Keratinocyte (primary cell): ENCODE data around the gene REN. TPM values are rescaled to one million over a fixed set of nuclear protein-coding genes. Genes with fewer than 3 reads are reported as not detected.

Experiments
- DNase-seq: peaks from one replicate; pipeline ENCODE4 v3.0.0-alpha.2; 2011; ENCODE audit warnings: low read depth, missing footprints, low spot score
- FAIRE-seq: peaks from 2 replicates; lab custom pipeline; 2011; peaks lifted over from hg19 to GRCh38; lab: Jason Lieb, UNC
- H2AFZ ChIP-seq: 2 replicates; pipeline ENCODE4 v1.6.0; 2012; ENCODE audit warnings: low read length, control low read depth, inconsistent platforms; ENCODE audit not compliant: control insufficient read depth
- H3K27ac ChIP-seq: 2 replicates; pipeline ENCODE4 v1.5.1; 2011; ENCODE audit warnings: low read length; ENCODE audit not compliant: control insufficient read depth, insufficient read depth
- H3K27me3 ChIP-seq: 3 replicates; pipeline ENCODE4 v1.6.0; 2011; ENCODE audit warnings: low read length; ENCODE audit not compliant: control insufficient read depth, insufficient read depth; ENCODE audit errors: extremely low read depth
- H3K36me3 ChIP-seq, 2 experiments: 2 replicates in 1 of 2; 3 replicates in 1 of 2; pipeline ENCODE4 v1.5.1; 2011; ENCODE audit warnings: low read length in 2 of 2, mild to moderate bottlenecking in 1 of 2; ENCODE audit not compliant: control insufficient read depth in 2 of 2, insufficient read depth in 2 of 2; ENCODE audit errors: extremely low read depth in 1 of 2
- H3K4me1 ChIP-seq: 3 replicates; pipeline ENCODE4 v1.5.1; 2011; ENCODE audit warnings: low read length; ENCODE audit not compliant: control insufficient read depth, insufficient read depth; ENCODE audit errors: extremely low read depth
- H3K4me2 ChIP-seq: 3 replicates; pipeline ENCODE4 v1.6.0; 2011; ENCODE audit warnings: low read depth, low read length; ENCODE audit not compliant: control insufficient read depth, insufficient read depth; ENCODE audit errors: extremely low read depth
- H3K4me3 ChIP-seq, 3 experiments: fragments of 200-600 bp in 1 of 3; sonication (generic) in 1 of 3; 2 replicates in 2 of 3; 3 replicates in 1 of 3; pipeline ENCODE4 v1.5.1; 2011 to 2016; ENCODE audit warnings: low read length in 3 of 3, mild to moderate bottlenecking in 3 of 3, control low read depth in 2 of 3, inconsistent platforms in 1 of 3, low read depth in 1 of 3, mixed read lengths in 1 of 3, mixed run types in 1 of 3, moderate library complexity in 1 of 3; ENCODE audit not compliant: control insufficient read depth in 2 of 3, insufficient read depth in 2 of 3; ENCODE audit errors: extremely low read depth in 1 of 3
- H3K79me2 ChIP-seq: 2 replicates; pipeline ENCODE4 v1.6.0; 2012; ENCODE audit warnings: low read length; ENCODE audit not compliant: control insufficient read depth, insufficient read depth
- H3K9ac ChIP-seq: 3 replicates; pipeline ENCODE4 v1.6.0; 2011; ENCODE audit warnings: low read length; ENCODE audit not compliant: control insufficient read depth, insufficient read depth; ENCODE audit errors: extremely low read depth
- H3K9me1 ChIP-seq: 3 replicates; pipeline ENCODE4 v1.6.0; 2011; ENCODE audit warnings: low read length; ENCODE audit not compliant: control insufficient read depth, insufficient read depth; ENCODE audit errors: extremely low read depth
- H3K9me3 ChIP-seq: 2 replicates; pipeline ENCODE4 v1.5.1; 2012; ENCODE audit warnings: low read depth, low read length; ENCODE audit not compliant: control insufficient read depth
- H4K20me1 ChIP-seq: 3 replicates; pipeline ENCODE4 v1.6.0; 2011; ENCODE audit warnings: low read length; ENCODE audit not compliant: control insufficient read depth, insufficient read depth; ENCODE audit errors: extremely low read depth
- CTCF ChIP-seq, 3 experiments: IDR thresholded peaks in 1 of 3; conservative IDR thresholded peaks in 1 of 3; optimal IDR thresholded peaks in 1 of 3; 2 replicates in 2 of 3; 3 replicates in 1 of 3; pipeline versions ENCODE3 to v1.5.1; 2011; ENCODE audit warnings: low read length in 3 of 3, mild to moderate bottlenecking in 3 of 3, moderate library complexity in 2 of 3, control low read depth in 1 of 3, inconsistent platforms in 1 of 3; ENCODE audit not compliant: insufficient read depth in 2 of 3; ENCODE audit errors: extremely low read depth in 1 of 3
- EZH2 ChIP-seq: IDR thresholded peaks from one replicate; pipeline ENCODE4 v1.6.1; 2012; ENCODE audit warnings: inconsistent platforms, mild to moderate bottlenecking, low read length, moderate library complexity
- dilution Hi-C: fragments of 300-500 bp; cut with MboI; formaldehyde crosslinking; loops from one replicate; pipeline ENCODE4 v1.7.0; 2020; ENCODE audit warnings: low sequenced_read_pairs; ENCODE audit not compliant: extremely low pct_ligation_motif_present
- polyA plus RNA-seq, 5 experiments: library from polyadenylated mRNA; depleted of rRNA in 3 of 5; stranded (reverse) in 3 of 5; stranded (forward) in 1 of 5; unstranded in 1 of 5; fragments of >200 nt; gene quantifications; 1 replicate in 1 of 5; 2 replicates in 3 of 5; 3 replicates in 1 of 5; pipeline versions ENCODE4 v1.2.1 to v1.2.3, GENCODE V29; 2011 to 2012; ENCODE audit warnings: missing spikeins in 2 of 5, low read depth in 1 of 5, low replicate concordance in 1 of 5

Gene REN
- polyA plus RNA-seq, 1 donor (not counting 4 experiments of a cell fraction or from before 2014, with no cell fraction given) = not detected

- Histone ChIP-seq H3K27ac (no peak overlapping the region), H3K4me3 (no peak overlapping the region), H3K27me3 (no peaks in the 10 kb centered on the region), H3K9me1 (no peaks in the 10 kb centered on the region), H3K9me3 (no peaks in the 10 kb centered on the region), H3K9ac (no peak overlapping the region), H3K4me2 (no peak overlapping the region), H3K4me1 (no peaks in the 10 kb centered on the region), H3K79me2 (no peaks in the 10 kb centered on the region), H2AFZ (no peak overlapping the region), H4K20me1 (no peaks in the 10 kb centered on the region), H3K36me3 (peaks cover 0 to 5% of the 10 kb centered on the region in 2 experiments)
- TF ChIP-seq EZH2 (no peak), CTCF (optimal IDR thresholded peaks at IDR 0.05 in 1 of 3, IDR thresholded peaks at IDR 0.05 in 1 of 3, conservative IDR thresholded peaks at IDR 0.05 in 1 of 3; ENCODE audit: extremely low read depth in 1 of 3, insufficient read depth in 2 of 3, low read length in 3 of 3) (no peak)
- no peak for FAIRE-seq
- no peak for DNase-seq
- dilution Hi-C loops = no loop called here
Observed at GRCh38 chr1:204116539-204116938, 49.6 kb downstream of the REN start.

GRCh38 chr1:204115116-204115515 lies 51.0 kb downstream of the REN start:
- H3K9me3 ChIP-seq = no peaks in the 10 kb centered on the region
- no peak overlapping the region for H3K27ac ChIP-seq
- H3K9ac ChIP-seq = no peak overlapping the region
- H3K4me1 ChIP-seq = no peaks in the 10 kb centered on the region
- no peak overlapping the region for H2AFZ ChIP-seq
- dilution Hi-C loops = no loop called here
- H3K4me2 ChIP-seq = no peak overlapping the region
- DNase-seq = no peak
- H3K27me3 ChIP-seq = no peaks in the 10 kb centered on the region
- no peaks in the 10 kb centered on the region for H3K79me2 ChIP-seq
- no peak overlapping the region for H3K4me3 ChIP-seq
- peaks cover 0 to 4% of the 10 kb centered on the region in 2 experiments for H3K36me3 ChIP-seq
- no peak for TF ChIP-seq EZH2
- TF ChIP-seq CTCF (optimal IDR thresholded peaks at IDR 0.05 in 1 of 3, IDR thresholded peaks at IDR 0.05 in 1 of 3, conservative IDR thresholded peaks at IDR 0.05 in 1 of 3; ENCODE audit: extremely low read depth in 1 of 3, insufficient read depth in 2 of 3, low read length in 3 of 3) = no peak
- no peaks in the 10 kb centered on the region for H4K20me1 ChIP-seq
- FAIRE-seq = no peak
- H3K9me1 ChIP-seq = no peaks in the 10 kb centered on the region
